Fibroblast of lung (primary cell): ENCODE results near the gene USP47. TPM values are rescaled to one million over a fixed set of nuclear protein-coding genes. Genes with fewer than 3 reads are reported as not detected.

ENCODE experiments used
- DNase-seq, 2 donors: peaks; one replicate each; pipeline versions ENCODE4 v3.0.0 to v3.0.0-alpha.2; 2010; ENCODE audit warnings: low read depth in 2 of 2
- H2AFZ ChIP-seq: 2 replicates; pipeline ENCODE4 v1.5.1; 2012; ENCODE audit warnings: low read length, control low read depth, inconsistent platforms
- H3K27ac ChIP-seq: 2 replicates; pipeline ENCODE4 v1.5.1; 2011; ENCODE audit warnings: low read length, control low read depth; ENCODE audit not compliant: insufficient read depth
- H3K27me3 ChIP-seq: 2 replicates; pipeline ENCODE4 v1.5.1; 2011; ENCODE audit warnings: mild to moderate bottlenecking, low read length; ENCODE audit not compliant: control insufficient read depth, insufficient read depth
- H3K36me3 ChIP-seq: 2 replicates; pipeline ENCODE4 v1.5.1; 2011; ENCODE audit warnings: low read length; ENCODE audit not compliant: control insufficient read depth, insufficient read depth
- H3K4me1 ChIP-seq: 2 replicates; pipeline ENCODE4 v1.5.1; 2011; ENCODE audit warnings: low read length; ENCODE audit not compliant: control insufficient read depth, insufficient read depth; ENCODE audit errors: extremely low read depth
- H3K4me2 ChIP-seq: 2 replicates; pipeline ENCODE4 v1.5.1; 2011; ENCODE audit warnings: low read length, control low read depth; ENCODE audit not compliant: insufficient read depth; ENCODE audit errors: extremely low read depth
- H3K4me3 ChIP-seq, 4 experiments: fragments of 200-600 bp in 1 of 4; sonication (generic) in 1 of 4; replicated peaks in 1 of 4; 2 replicates each; pipeline ENCODE4 v1.5.1; 2011 to 2016; ENCODE audit warnings: low read length in 4 of 4, low read depth in 3 of 4, mild to moderate bottlenecking in 3 of 4, control low read depth in 2 of 4, inconsistent platforms in 1 of 4, mixed read lengths in 1 of 4; ENCODE audit not compliant: insufficient read depth in 1 of 4; ENCODE audit errors: control extremely low read depth in 1 of 4
- H3K79me2 ChIP-seq: 2 replicates; pipeline ENCODE4 v1.5.1; 2012; ENCODE audit warnings: mild to moderate bottlenecking, low read length, inconsistent platforms; ENCODE audit not compliant: control insufficient read depth, insufficient read depth
- H3K9ac ChIP-seq: 2 replicates; pipeline ENCODE4 v1.5.1; 2011; ENCODE audit warnings: mild to moderate bottlenecking, low read length, control low read depth; ENCODE audit not compliant: insufficient read depth
- H3K9me3 ChIP-seq: 2 replicates; pipeline ENCODE4 v1.5.1; 2012; ENCODE audit warnings: low read depth, low read length; ENCODE audit not compliant: control insufficient read depth, insufficient read depth
- H4K20me1 ChIP-seq: 2 replicates; pipeline ENCODE4 v1.5.1; 2011; ENCODE audit warnings: low read length; ENCODE audit not compliant: control insufficient read depth, insufficient read depth; ENCODE audit errors: extremely low read depth
- EZH2 ChIP-seq: IDR thresholded peaks from 2 replicates; pipeline ENCODE4 v1.5.1; 2012; ENCODE audit warnings: low read length, control low read depth, mild to moderate bottlenecking; ENCODE audit errors: missing control alignments
- polyA plus RNA-seq, 2 donors: library from polyadenylated mRNA; depleted of rRNA in 1 of 2; stranded (reverse) in 1 of 2; unstranded in 1 of 2; fragments of >200 nt; gene quantifications; 2 replicates each; pipeline ENCODE4 v1.2.1, GENCODE V29; 2011 to 2012; ENCODE audit warnings: missing spikeins in 1 of 2
- total RNA-seq: library from RNA; depleted of rRNA; stranded (reverse); fragments of >200 nt; gene quantifications from 2 replicates; pipeline ENCODE4 v1.2.1, GENCODE V29; 2014
- TF ChIP-seq, protein P1 (sequence below), 2 donors: IDR thresholded peaks in 1 of 2; conservative IDR thresholded peaks in 1 of 2; 1 replicate in 1 of 2; 2 replicates in 1 of 2; pipeline ENCODE4 v1.5.1; 2011 to 2012; ENCODE audit warnings: low read length in 2 of 2, control low read depth in 1 of 2, inconsistent platforms in 1 of 2, low read depth in 1 of 2, mild to moderate bottlenecking in 1 of 2

USP47 gene
- total and polyA plus RNA-seq, 2 donors (not counting 1 experiment from before 2014, with no cell fraction given): 40.3 to 162 TPM

DNA sequence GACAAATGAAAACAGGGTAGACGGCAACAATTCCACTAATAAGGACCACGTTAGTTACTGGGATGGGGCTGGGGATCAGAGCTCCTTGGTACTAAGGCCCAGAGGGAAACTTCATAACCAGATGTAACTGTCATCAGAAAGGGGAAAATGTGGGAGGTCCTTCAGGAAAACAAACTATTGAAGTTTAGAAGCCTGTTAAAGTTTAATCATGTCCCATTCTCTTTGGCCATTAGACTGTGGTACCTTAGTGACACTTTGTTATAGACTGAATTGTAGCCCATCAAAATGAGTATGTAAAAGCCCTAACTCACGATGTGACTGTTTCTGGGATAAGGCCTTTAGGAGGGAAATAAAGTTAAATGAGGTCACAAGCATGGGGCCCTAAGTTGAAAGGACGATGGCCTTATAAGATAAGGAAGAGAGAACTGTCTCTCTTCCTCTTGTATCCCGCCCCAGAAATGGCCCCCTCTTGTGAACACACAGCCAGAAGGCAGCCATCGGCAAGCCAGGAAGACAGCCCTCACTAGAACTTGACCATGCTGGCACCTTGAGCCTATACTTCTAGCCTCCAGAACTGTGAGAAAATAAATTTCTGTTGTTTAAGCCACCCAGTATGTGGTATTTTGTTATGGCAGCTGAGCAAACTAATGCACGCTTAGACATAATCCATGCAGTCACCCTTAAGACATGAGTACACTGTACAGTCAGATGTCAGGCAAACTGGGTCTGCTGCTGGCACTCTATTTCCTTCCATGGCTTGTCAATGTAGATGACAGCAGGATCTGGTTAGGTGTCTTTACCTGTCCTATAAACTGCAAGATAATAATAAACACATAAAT, 26.9 kb upstream of the USP47 start:
- H3K9me3 ChIP-seq: no peaks in the 10 kb centered on the region
- no peak for TF ChIP-seq EZH2
- TF ChIP-seq, protein P1, sequence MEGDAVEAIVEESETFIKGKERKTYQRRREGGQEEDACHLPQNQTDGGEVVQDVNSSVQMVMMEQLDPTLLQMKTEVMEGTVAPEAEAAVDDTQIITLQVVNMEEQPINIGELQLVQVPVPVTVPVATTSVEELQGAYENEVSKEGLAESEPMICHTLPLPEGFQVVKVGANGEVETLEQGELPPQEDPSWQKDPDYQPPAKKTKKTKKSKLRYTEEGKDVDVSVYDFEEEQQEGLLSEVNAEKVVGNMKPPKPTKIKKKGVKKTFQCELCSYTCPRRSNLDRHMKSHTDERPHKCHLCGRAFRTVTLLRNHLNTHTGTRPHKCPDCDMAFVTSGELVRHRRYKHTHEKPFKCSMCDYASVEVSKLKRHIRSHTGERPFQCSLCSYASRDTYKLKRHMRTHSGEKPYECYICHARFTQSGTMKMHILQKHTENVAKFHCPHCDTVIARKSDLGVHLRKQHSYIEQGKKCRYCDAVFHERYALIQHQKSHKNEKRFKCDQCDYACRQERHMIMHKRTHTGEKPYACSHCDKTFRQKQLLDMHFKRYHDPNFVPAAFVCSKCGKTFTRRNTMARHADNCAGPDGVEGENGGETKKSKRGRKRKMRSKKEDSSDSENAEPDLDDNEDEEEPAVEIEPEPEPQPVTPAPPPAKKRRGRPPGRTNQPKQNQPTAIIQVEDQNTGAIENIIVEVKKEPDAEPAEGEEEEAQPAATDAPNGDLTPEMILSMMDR (conservative IDR thresholded peaks at IDR 0.05 in 1 of 2, IDR thresholded peaks at IDR 0.05 in 1 of 2; ENCODE audit: low read depth in 1 of 2, low read length in 2 of 2): no peak
- H3K9ac ChIP-seq: no peak overlapping the region
- no peak for DNase-seq
- H2AFZ ChIP-seq: no peak overlapping the region
- H3K4me2 ChIP-seq: no peak overlapping the region
- peaks cover 7% of the 10 kb centered on the region for H3K4me1 ChIP-seq
- no peaks in the 10 kb centered on the region for H3K27me3 ChIP-seq
- H3K4me3 ChIP-seq: no peak overlapping the region
- no peak overlapping the region for H3K27ac ChIP-seq
- H3K79me2 ChIP-seq: no peaks in the 10 kb centered on the region
- no peaks in the 10 kb centered on the region for H3K36me3 ChIP-seq
- H4K20me1 ChIP-seq: no peaks in the 10 kb centered on the region

DNA sequence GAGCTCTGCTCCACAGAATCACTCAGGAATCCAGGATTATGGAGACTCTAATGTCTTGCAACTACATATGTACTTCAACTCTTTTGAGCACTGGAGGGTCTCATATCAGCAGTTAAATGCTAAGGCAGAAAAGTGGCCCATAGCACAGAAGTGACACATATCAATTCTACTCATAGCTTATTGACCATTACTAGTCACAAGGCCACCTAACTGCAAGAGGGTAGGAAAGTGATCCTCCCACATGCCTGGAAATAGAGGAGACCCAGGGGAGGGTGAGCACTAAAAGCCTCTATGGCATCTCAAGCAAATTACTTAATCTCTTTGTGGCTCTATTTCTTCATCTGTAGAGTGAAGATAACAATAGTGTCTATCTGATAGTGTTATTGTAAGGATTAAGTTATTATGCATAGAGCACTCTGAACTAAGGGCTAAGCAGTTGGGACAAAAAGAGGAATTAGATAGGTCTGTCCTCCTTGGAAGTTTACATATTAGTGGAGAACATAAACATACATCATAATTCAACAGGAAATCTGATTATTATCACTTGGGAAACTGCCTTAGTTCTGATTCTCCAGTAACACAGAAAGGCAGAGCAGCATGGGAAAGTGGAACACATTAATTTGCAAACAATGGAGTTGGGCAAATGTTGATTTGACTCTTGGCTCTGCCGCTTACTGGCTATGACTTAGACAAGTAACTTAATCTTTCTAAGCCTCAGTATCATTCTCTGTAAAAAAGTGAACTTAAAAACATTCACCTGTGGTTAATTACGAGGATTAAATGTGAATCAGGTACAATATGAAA, 25.1 kb upstream of the USP47 start:
- Histone ChIP-seq H3K4me1 (peaks cover 7% of the 10 kb centered on the region), H3K4me2 (no peak overlapping the region), H4K20me1 (no peaks in the 10 kb centered on the region), H3K79me2 (no peaks in the 10 kb centered on the region), H3K4me3 (no peak overlapping the region), H2AFZ (no peak overlapping the region), H3K27ac (no peak overlapping the region), H3K36me3 (no peaks in the 10 kb centered on the region), H3K27me3 (no peaks in the 10 kb centered on the region), H3K9me3 (no peaks in the 10 kb centered on the region), H3K9ac (no peak overlapping the region)
- TF ChIP-seq, protein P1 (conservative IDR thresholded peaks at IDR 0.05 in 1 of 2, IDR thresholded peaks at IDR 0.05 in 1 of 2; ENCODE audit: low read depth in 1 of 2, low read length in 2 of 2): no peak
- TF ChIP-seq EZH2: no peak
- DNase-seq: peak; percentile 3 to 78

DNA sequence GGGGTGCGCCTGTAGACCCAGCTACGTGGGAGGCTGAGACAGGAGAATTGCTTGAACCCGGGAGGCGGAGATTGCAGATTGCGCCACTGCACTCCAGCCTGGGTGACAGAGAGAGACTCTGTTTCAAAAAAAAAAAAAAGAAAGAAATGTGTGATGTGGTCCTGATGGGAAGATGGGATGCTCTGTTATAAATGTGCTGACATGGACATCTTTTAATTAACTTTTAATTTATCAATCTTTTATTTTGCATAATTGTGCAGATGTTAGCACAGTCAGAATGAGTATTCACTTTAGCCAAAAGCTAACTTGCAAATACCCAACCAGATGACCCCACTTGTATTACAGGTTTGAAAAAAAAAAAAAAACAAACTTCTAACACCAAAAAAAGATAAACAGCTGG, 23.8 kb upstream of the USP47 start:
- H3K36me3 ChIP-seq: no peaks in the 10 kb centered on the region
- no peak overlapping the region for H3K9ac ChIP-seq
- no peaks in the 10 kb centered on the region for H3K79me2 ChIP-seq
- no peaks in the 10 kb centered on the region for H3K27me3 ChIP-seq
- no peak overlapping the region for H3K4me2 ChIP-seq
- no peaks in the 10 kb centered on the region for H4K20me1 ChIP-seq
- TF ChIP-seq EZH2: no peak
- H3K4me1 ChIP-seq: peaks cover 7% of the 10 kb centered on the region
- H3K9me3 ChIP-seq: no peaks in the 10 kb centered on the region
- H3K4me3 ChIP-seq: no peak overlapping the region
- H2AFZ ChIP-seq: no peak overlapping the region
- no peak overlapping the region for H3K27ac ChIP-seq
- DNase-seq: no peak
